ENCODE results near the gene MCU.
"Not testable (repeated sequence)": the region's sequence is repeated elsewhere in the genome, so short reads cannot be mapped to it uniquely, and the experiment has no call there.

Gene MCU

GRCh38 chr10:72661431-72661830 lies 30.5 kb upstream of the MCU start:
- Histone ChIP-seq H3K27me3 (ENCODE audit: insufficient read depth, low read length) (no peaks in the 10 kb centered on the region), H3K36me3 (ENCODE audit: insufficient read depth, low read depth, low read length) (no peaks in the 10 kb centered on the region), H3K4me3 (ENCODE audit: low read length) (no peak overlapping the region), H3K9me3 (ENCODE audit: insufficient read depth, low read depth, low read length) (no peaks in the 10 kb centered on the region), H3K4me1 (ENCODE audit: insufficient read depth, low read length) (peaks cover 6% of the 10 kb centered on the region; the same call in 1 of the 2 replicates), H3K9ac (ENCODE audit: low read depth, low read length) (no peak overlapping the region), H3K27ac (ENCODE audit: low read length) (no peak overlapping the region)

DNA sequence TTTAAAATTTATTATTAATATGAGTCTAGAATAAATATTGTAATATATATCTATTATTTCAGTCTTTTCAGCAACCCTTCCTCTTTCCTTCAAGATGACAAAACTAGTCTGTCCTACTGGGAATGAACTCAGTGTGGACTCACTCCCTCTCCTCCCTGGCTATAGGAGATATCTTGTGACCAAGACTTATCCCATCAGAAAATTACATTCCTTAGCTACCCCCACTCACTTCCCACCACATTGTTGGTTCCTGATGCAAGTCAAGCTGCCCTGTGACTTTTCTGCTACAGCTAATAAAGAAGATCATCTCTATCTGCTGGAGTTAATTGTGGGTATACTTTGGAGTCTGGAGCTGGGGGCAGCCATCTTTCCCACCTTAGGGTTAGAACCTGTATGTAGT lies 28.0 kb upstream of the MCU start:
- Histone ChIP-seq H3K4me3 (ENCODE audit: low read length) (no peak overlapping the region), H3K4me1 (ENCODE audit: insufficient read depth, low read length) (peaks cover 2% of the 10 kb centered on the region; the same call in 1 of the 2 replicates), H3K9me3 (ENCODE audit: insufficient read depth, low read depth, low read length) (no peaks in the 10 kb centered on the region), H3K27ac (ENCODE audit: low read length) (no peak overlapping the region), H3K36me3 (ENCODE audit: insufficient read depth, low read depth, low read length) (no peaks in the 10 kb centered on the region), H3K27me3 (ENCODE audit: insufficient read depth, low read length) (no peaks in the 10 kb centered on the region), H3K9ac (ENCODE audit: low read depth, low read length) (no peak overlapping the region)

GRCh38 chr10:72665925-72666324 lies 26.0 kb upstream of the MCU start:
- Histone ChIP-seq H3K4me3 (ENCODE audit: low read length) (no peak overlapping the region), H3K36me3 (ENCODE audit: insufficient read depth, low read depth, low read length) (no peaks in the 10 kb centered on the region), H3K9me3 (ENCODE audit: insufficient read depth, low read depth, low read length) (no peaks in the 10 kb centered on the region), H3K4me1 (ENCODE audit: insufficient read depth, low read length) (no peaks in the 10 kb centered on the region), H3K27ac (ENCODE audit: low read length) (no peak overlapping the region), H3K9ac (ENCODE audit: low read depth, low read length) (no peak overlapping the region), H3K27me3 (ENCODE audit: insufficient read depth, low read length) (no peaks in the 10 kb centered on the region)

- Histone ChIP-seq H3K27me3 (ENCODE audit: insufficient read depth, low read length) (no peaks in the 10 kb centered on the region), H3K9ac (ENCODE audit: low read depth, low read length) (no peak overlapping the region), H3K4me3 (ENCODE audit: low read length) (no peak overlapping the region), H3K36me3 (ENCODE audit: insufficient read depth, low read depth, low read length) (no peaks in the 10 kb centered on the region), H3K4me1 (ENCODE audit: insufficient read depth, low read length) (no peaks in the 10 kb centered on the region), H3K9me3 (ENCODE audit: insufficient read depth, low read depth, low read length) (no peaks in the 10 kb centered on the region), H3K27ac (ENCODE audit: low read length) (no peak overlapping the region)
Observed at GRCh38 chr10:72667207-72667864, 24.6 kb upstream of the MCU start.

- Histone ChIP-seq H3K36me3 (ENCODE audit: insufficient read depth, low read depth, low read length) (no peaks in the 10 kb centered on the region), H3K4me3 (ENCODE audit: low read length) (no peak overlapping the region), H3K9me3 (ENCODE audit: insufficient read depth, low read depth, low read length) (no peaks in the 10 kb centered on the region), H3K27me3 (ENCODE audit: insufficient read depth, low read length) (no peaks in the 10 kb centered on the region), H3K4me1 (ENCODE audit: insufficient read depth, low read length) (no peaks in the 10 kb centered on the region), H3K9ac (ENCODE audit: low read depth, low read length) (no peak overlapping the region), H3K27ac (ENCODE audit: low read length) (no peak overlapping the region)
Observed at GRCh38 chr10:72673280-72673679, 18.7 kb upstream of the MCU start.

- H3K27ac ChIP-seq (ENCODE audit: low read length); H3K27me3 ChIP-seq (ENCODE audit: insufficient read depth, low read length); H3K9ac ChIP-seq (ENCODE audit: low read depth, low read length); H3K36me3 ChIP-seq (ENCODE audit: insufficient read depth, low read depth, low read length); H3K9me3 ChIP-seq (ENCODE audit: insufficient read depth, low read depth, low read length); H3K4me3 ChIP-seq (ENCODE audit: low read length); H3K4me1 ChIP-seq (ENCODE audit: insufficient read depth, low read length): not testable (repeated sequence)
Observed at GRCh38 chr10:72674174-72674573, 17.8 kb upstream of the MCU start.

DNA sequence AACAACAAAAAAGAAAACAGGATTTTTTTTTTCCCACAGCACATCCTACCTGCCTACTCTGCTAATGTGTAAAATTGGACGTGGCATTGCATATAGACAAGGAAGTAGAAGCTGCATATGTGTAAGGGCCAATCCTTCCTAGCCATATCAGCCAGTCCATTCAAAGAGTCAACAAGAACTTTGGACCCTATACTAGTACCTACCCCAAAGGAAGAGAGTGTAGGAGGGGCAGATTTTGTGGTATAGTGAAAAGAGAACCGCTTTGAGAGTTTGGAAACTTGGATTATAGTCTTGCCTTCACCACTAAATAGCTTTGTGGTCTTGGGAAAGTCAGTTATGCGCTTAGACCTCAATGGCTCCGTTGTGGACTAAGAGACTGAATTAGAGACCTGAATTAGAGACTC lies 12.1 kb upstream of the MCU start:
- no peaks in the 10 kb centered on the region for H3K9me3 ChIP-seq (ENCODE audit: insufficient read depth, low read depth, low read length)
- H3K27ac ChIP-seq (ENCODE audit: low read length) = no peak overlapping the region
- no peak overlapping the region for H3K4me3 ChIP-seq (ENCODE audit: low read length)
- H3K4me1 ChIP-seq (ENCODE audit: insufficient read depth, low read length) = no peaks in the 10 kb centered on the region
- no peaks in the 10 kb centered on the region for H3K27me3 ChIP-seq (ENCODE audit: insufficient read depth, low read length)
- no peak overlapping the region for H3K9ac ChIP-seq (ENCODE audit: low read depth, low read length)
- H3K36me3 ChIP-seq (ENCODE audit: insufficient read depth, low read depth, low read length) = no peaks in the 10 kb centered on the region

DNA sequence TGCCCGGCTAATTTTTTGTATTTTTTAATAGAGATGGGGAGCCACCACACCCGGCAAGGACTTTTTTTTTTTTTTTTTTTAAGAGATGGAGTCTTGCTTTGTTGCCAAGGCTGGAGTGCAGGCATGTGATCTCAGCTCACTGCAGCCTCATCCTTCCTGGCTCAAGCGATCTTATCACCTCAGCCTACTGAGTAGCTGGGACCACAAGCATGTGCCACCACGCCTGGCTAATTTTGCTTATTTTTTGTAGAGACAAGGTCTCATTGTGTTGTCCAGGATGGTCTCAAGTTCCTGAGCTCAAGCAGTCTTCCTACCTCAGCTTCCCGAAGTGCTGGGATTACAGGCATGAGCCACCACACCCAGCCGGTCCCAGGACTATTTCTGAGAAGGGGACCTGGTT lies 9.3 kb upstream of the MCU start:
- H3K9ac ChIP-seq (ENCODE audit: low read depth, low read length) = no peak overlapping the region
- H3K36me3 ChIP-seq (ENCODE audit: insufficient read depth, low read depth, low read length) = no peaks in the 10 kb centered on the region
- no peaks in the 10 kb centered on the region for H3K9me3 ChIP-seq (ENCODE audit: insufficient read depth, low read depth, low read length)
- H3K4me1 ChIP-seq (ENCODE audit: insufficient read depth, low read length) = no peaks in the 10 kb centered on the region
- H3K27ac ChIP-seq (ENCODE audit: low read length) = no peak overlapping the region
- no peak overlapping the region for H3K4me3 ChIP-seq (ENCODE audit: low read length)
- H3K27me3 ChIP-seq (ENCODE audit: insufficient read depth, low read length) = no peaks in the 10 kb centered on the region

DNA sequence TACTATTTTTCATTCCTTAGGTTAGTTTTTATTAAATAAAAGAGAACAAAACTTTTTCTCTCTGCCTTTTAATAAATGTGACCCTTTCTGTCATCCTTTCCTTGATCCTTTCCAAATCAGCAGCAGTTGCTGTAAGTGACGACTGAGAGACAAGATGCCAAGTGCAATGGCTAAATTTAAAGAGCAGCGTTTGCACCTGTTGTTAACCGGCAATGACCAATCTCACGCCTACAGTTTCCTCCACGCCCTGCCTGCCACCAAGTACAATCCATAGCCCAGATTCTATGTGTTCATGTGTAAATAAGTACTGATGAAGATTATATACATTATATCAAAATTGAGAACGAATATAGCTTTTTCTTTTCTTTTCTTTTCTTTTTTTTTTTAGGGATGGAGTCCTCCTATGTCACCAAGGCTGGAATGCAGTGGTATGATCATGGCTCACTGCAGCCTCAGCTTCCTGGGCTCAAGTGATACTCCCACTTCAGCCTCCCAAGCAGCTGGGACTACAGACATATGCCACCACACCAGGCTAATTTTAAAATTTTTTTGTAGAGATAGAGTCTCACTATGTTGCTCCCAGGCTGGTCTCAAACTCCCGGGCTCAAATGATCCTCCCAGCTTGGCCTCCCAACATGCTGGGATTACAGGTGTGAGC lies 6.5 kb upstream of the MCU start:
- Histone ChIP-seq H3K4me1 (ENCODE audit: insufficient read depth, low read length) (no peaks in the 10 kb centered on the region), H3K36me3 (ENCODE audit: insufficient read depth, low read depth, low read length) (no peaks in the 10 kb centered on the region), H3K27me3 (ENCODE audit: insufficient read depth, low read length) (no peaks in the 10 kb centered on the region), H3K4me3 (ENCODE audit: low read length) (no peak overlapping the region), H3K9ac (ENCODE audit: low read depth, low read length) (no peak overlapping the region), H3K9me3 (ENCODE audit: insufficient read depth, low read depth, low read length) (no peaks in the 10 kb centered on the region), H3K27ac (ENCODE audit: low read length) (no peak overlapping the region)

DNA sequence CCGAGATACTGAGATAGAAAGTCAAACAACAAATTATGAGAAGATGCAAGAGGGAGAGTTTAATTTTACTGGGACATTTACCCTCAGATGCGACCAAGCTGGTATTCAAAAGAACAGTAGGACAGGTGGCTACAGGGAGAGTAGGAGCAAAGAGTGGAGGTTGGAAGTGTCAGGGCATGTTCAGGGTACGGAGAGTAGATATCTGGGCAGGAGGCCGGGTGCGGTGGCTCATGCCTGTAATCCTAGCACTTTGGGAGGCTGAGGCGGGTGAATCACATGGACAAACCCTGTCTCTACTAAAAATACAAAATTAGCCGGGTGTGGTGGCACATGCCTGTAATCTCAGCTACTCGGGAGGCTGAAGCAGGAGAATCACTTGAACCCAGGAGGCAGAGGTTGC lies 5.5 kb upstream of the MCU start:
- H3K27me3 ChIP-seq (ENCODE audit: insufficient read depth, low read length); H3K4me1 ChIP-seq (ENCODE audit: insufficient read depth, low read length); H3K27ac ChIP-seq (ENCODE audit: low read length); H3K4me3 ChIP-seq (ENCODE audit: low read length); H3K36me3 ChIP-seq (ENCODE audit: insufficient read depth, low read depth, low read length); H3K9ac ChIP-seq (ENCODE audit: low read depth, low read length); H3K9me3 ChIP-seq (ENCODE audit: insufficient read depth, low read depth, low read length): not testable (repeated sequence)

DNA sequence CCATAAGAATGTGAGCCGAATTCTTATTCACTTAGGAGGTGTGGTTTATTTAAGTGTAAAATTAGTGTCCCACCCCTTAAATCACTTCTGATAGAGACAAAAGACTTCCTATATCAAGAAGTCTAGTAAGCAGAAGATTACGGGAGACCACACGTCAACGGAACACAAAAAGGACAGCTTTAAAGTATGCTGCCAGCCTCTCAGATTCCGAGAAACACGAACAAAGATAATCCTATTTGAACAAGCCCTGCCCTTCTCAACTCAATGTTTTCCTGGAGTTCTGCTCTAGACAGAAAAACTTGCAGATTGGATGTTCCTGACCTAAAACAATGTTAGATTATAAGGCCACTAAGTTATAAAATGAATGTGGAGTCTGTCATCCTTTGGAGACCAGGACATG lies 4.9 kb upstream of the MCU start:
- H3K4me3 ChIP-seq (ENCODE audit: low read length) = no peak overlapping the region
- no peak overlapping the region for H3K9ac ChIP-seq (ENCODE audit: low read depth, low read length)
- H3K27me3 ChIP-seq (ENCODE audit: insufficient read depth, low read length) = no peaks in the 10 kb centered on the region
- no peak overlapping the region for H3K27ac ChIP-seq (ENCODE audit: low read length)
- H3K36me3 ChIP-seq (ENCODE audit: insufficient read depth, low read depth, low read length) = no peaks in the 10 kb centered on the region
- no peaks in the 10 kb centered on the region for H3K4me1 ChIP-seq (ENCODE audit: insufficient read depth, low read length)
- no peaks in the 10 kb centered on the region for H3K9me3 ChIP-seq (ENCODE audit: insufficient read depth, low read depth, low read length)

- Histone ChIP-seq H3K9ac (ENCODE audit: low read depth, low read length) (no peak overlapping the region), H3K9me3 (ENCODE audit: insufficient read depth, low read depth, low read length) (no peaks in the 10 kb centered on the region), H3K27me3 (ENCODE audit: insufficient read depth, low read length) (no peaks in the 10 kb centered on the region), H3K36me3 (ENCODE audit: insufficient read depth, low read depth, low read length) (no peaks in the 10 kb centered on the region), H3K4me1 (ENCODE audit: insufficient read depth, low read length) (no peaks in the 10 kb centered on the region; the same call in 1 of the 2 replicates), H3K4me3 (ENCODE audit: low read length) (no peak overlapping the region), H3K27ac (ENCODE audit: low read length) (no peak overlapping the region)
Observed at GRCh38 chr10:72688208-72688651, 3.7 kb upstream of the MCU start.

Data from iPS-20b (cell line).